HG03280 (cell line): Measurements from ENCODE around the gene PPP2R3B.
"Not testable (repeated sequence)": the region's sequence is repeated elsewhere in the genome, so short reads cannot be mapped to it uniquely, and the experiment has no call there.

Source experiments
- ATAC-seq: cut with Tn5 transposase; IDR thresholded peaks from one replicate; pipeline ENCODE4 v1.9.1; 2021; ENCODE audit warnings: mild to moderate bottlenecking, moderate library complexity; ENCODE audit not compliant: unreplicated experiment

PPP2R3B gene, protein sequence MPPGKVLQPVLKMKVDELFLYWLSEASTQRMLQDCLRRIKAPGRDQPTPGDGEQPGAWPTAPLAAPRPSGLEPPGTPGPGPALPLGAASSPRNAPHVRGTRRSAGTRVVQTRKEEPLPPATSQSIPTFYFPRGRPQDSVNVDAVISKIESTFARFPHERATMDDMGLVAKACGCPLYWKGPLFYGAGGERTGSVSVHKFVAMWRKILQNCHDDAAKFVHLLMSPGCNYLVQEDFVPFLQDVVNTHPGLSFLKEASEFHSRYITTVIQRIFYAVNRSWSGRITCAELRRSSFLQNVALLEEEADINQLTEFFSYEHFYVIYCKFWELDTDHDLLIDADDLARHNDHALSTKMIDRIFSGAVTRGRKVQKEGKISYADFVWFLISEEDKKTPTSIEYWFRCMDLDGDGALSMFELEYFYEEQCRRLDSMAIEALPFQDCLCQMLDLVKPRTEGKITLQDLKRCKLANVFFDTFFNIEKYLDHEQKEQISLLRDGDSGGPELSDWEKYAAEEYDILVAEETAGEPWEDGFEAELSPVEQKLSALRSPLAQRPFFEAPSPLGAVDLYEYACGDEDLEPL

GRCh38 chrX:386768-387575 is at the start of gene PPP2R3B:
Gene PPP2R3B, minus strand, starts transcription at chrX:386907. Its CDS starts 216 bp downstream, at chrX:386691.
- ATAC-seq, result peak; percentile 95

DNA sequence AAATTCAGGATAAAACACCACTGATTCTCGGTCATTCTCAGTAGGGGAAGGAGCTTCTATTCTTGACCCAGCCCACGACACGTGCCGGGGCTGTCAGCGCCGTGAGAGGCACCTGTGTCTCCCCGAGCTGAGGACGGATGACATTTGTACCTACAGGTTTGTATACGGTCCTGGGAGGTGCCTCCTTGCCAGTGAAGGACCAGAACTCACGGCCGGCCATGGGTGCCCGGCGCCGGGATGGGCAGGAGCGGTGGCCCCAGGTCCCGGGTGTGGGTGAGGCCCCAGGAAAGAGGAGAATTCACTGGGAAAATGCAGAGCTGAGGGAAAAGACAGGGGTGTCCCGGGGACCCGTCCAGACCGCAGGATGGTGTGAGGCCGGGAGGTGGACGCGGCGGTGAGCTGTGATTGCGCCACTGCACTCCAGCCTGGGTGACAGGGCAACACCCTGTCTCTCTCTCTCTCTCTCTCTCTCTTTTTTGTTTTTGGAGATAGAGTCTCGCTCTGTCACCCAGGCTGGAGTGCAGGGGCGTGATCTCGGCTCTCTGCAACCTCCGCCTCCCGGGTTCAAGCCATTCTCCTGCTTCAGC is 48.9 kb upstream of the PPP2R3B start:
- no peak for ATAC-seq

DNA sequence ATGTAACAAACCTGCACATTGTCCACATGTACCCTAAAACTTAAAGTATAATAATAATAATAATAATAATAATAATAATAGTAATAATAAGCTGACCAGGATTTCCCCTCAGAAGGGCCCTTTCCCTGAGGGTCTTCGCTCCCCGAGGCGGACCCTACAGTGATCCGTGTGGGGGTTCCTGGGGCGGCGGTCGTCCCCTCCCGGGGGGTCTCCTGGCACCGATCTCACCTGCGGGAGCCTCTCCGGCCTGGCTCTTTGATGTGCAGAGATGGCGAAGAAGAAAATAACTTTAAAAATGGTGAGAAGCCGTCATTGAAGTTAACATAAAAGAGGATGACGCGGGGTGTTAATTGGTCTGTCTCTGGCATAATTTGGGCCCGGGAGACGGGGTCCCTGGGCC is 48.2 kb upstream of the PPP2R3B start:
- no peak for ATAC-seq

GRCh38 chrX:433771-434170 is 47.1 kb upstream of the PPP2R3B start:
- ATAC-seq, result no peak

DNA sequence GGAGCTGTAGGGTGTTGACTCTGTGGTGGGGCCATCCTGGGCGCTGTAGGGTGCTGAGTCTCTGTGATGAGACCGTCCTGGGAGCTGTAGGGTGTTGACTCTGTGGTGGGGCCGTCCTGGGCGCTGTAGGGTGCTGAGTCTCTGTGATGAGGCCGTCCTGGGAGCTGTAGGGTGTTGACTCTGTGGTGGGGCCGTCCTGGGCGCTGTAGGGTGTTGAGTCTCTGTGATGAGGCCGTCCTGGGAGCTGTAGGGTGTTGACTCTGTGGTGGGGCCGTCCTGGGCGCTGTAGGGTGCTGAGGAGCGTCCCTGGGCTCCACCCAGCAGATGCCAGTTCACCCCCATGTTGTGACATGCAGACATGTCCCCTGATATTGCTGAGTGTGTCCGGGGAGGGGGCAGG is 46.0 kb upstream of the PPP2R3B start:
- not testable (repeated sequence) for ATAC-seq

- ATAC-seq, result no peak
Observed at GRCh38 chrX:431492-432111, 44.9 kb upstream of the PPP2R3B start.

DNA sequence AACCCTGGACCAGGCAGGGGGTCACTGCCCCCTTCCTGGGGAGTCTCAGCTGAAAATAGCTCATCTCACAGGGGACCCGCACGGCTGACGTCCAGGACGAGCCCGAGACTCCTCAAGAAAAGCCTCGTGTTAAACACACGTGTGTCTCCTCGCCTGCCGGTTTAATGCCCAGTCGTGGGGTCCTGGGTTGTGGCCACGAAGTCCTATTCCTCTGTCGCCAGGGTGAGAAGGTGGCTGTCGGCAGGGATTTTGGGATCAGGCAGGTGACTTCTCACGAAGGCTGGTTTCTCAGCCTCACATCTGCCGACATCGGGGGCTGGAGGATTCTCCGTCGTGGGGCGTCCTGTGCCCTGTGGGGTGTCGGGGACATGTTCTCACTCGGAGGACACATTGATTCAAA is 44.3 kb upstream of the PPP2R3B start:
- no peak for ATAC-seq

- ATAC-seq, result no peak
Observed at GRCh38 chrX:429266-429825, 42.6 kb upstream of the PPP2R3B start.

DNA sequence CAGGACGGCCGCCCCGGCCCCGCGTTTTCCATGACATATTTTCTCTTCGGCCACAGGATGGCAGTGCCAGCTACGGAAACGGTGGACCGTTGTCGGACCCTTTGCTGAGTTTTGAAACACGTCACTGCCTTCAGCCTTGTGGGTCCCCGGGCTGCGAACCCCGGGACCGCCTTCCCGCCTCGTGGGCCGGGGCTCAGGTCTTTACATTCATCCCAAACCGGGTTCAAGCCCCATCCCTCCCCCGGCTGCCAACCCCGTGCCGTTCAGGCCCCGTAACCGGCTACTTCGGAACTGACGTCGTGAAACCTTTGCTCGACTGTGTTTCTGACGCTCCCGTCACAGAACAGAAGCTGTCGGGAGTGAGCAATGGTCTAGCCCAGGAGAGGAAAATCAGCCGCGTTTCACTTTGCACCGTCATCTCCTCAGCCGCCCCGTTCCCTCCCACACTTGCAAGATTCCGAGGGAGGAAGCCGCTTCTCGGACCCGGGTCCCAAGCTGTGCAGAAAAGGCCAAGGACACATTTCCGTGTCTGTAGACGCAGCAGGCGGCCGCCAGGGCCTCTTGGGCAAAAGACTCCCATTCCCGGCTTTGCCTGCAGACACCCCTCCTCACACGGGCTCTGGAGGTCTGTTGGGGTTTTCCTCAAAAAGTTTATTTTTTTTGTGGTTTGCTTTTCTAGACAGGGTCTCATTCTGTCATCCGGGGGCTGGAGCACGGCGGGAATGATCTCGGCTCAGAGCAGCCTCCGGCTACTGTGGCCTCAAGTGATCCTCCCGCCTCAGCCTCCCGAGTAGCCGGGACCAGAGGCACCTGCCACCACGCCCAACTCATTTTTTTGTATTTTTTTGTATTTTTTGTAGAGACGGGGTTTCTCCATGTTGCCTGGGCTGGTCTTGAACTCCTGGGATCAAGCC is 41.4 kb upstream of the PPP2R3B start:
- ATAC-seq, result no peak

- ATAC-seq, result no peak
Observed at GRCh38 chrX:426881-427280, 40.2 kb upstream of the PPP2R3B start.

DNA sequence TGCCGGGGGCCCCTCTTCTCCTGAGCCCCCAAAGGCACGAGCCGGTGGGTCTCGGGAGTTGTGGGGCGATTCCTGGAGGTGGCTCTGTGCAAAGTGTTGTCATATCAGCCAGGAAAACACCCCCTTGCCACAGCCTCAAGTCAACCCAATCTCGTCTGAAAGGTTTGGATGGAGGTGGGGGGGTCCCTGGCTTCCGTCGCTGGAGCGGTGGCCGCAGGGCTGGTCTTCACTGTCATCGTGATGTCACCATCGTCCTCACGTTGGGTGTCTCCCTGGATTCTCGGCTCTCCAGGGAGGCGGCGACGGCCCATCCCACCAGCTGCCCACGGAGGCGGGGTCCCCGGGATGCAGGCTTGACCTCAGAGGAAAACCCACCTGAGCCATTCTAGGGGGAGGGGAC is 38.3 kb upstream of the PPP2R3B start:
- no peak for ATAC-seq

DNA sequence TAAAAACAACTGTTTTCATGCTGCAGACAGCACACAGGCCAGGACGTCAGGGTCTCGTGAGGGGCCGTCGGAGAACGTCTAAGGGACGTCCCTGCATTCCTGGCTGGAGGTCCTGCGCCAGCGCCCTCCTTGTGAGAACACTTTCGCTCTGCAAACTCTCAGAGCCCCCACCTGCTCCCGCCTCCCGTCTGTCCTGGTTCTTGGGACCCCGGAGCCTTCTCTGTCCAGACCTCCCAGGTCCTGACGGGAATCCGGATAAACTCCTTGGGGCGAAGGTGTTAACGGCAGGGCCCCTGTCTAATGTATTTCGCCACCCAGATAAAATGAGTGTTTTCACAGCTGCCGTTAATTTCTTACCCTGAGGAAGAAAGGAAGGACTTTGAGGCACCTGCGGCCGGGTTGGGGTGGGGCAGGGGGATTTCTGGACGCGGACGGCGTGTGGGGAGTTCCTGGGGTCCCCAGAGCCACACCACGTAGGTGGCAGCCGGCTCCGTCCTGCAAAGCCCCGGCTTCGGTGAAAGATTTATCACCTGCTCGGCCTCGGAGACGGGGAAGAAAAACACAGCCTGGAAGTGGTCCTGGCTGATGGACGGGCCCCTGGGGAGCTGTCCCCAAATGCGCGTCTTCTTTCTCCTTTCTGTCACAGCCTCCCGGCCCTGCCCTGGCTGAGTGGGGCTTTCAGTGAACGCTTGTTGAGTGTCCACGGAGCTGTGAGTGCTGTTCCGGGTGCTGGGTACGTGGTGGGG is 35.1 kb upstream of the PPP2R3B start:
- ATAC-seq, result no peak

- no peak for ATAC-seq
Observed at GRCh38 chrX:420496-421223, 34.0 kb upstream of the PPP2R3B start.

DNA sequence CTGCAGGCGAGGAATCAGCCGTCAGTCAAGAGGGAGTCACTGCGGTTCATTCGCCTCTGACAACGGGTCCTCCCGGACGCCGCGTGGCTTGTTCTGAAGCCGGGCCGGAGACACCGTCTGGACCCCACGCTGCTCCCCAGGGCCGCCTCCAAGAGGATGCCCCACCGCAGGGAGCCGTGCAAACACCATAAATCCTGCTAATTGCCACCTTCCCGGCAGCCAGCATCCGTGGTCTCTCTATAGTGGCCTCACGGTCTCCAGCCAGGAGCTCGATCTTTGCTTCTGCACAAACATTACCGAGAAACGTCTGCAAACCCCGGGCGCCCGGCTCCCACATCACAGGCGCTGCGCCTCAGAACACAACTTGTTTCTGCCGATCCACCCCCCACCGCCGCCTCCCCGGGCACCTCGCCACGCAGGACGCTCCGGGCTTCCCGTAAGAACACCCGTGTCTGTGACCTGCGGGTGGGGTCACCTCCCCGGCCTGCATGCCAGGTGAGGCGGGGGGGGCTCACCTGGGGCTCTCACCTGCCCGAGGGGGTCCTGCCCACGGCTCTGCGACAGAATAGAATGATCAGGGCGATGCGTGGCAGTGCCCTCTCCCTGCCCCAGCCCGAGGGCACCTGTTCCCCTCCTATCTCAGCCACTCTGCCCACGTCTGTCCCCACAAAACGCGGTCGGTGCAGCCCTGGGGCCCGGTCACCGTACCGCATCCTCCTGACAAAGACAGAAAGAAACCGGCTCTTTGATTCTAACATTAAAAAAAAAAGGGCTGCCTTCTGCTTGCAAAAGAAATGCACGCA is 32.4 kb upstream of the PPP2R3B start:
- ATAC-seq, result no peak

- not testable (repeated sequence) for ATAC-seq
Observed at GRCh38 chrX:415498-415897, 28.8 kb upstream of the PPP2R3B start.

DNA sequence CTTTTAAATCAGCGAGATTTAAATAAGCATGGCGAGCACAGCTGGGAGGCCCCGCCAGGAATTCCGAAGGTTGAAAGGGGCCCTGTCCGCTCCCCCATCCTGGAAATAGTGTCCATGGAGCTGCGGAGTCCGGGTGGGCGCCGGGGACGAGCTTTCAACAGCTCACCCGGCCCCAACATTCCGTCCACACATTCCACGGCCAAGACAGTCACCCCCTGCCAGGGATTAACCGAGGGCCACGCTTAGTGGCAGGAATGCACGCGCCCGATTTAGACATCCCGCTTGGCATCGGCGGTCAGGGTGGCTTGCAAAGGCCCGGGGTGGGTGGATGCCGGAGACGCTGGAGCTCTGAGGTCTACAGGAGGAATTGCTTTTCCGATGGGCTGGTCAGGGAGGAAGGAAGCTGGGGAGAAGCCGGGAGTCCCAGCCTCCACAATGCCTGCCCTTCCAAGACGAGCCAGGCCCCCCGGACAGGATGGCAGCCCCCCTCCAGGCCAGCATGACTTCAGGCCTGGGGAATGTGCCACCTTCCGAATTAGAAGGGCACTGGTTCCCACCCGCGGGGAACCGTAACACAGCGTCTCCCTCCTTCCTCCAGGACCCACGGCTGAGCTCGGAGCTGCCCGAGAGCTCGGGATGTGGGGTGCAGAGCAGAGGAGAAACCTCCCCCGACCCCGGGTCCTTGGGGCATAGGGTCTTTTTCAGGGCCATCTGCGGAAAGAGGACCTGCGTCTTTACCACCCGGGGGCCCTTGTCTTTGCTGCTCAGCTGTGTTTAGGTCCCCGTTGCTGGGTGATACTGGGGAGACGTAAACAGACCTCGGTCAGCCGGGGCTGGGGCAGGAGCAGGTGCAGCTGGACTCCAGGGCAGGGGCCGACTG is 26.9 kb upstream of the PPP2R3B start:
- ATAC-seq, result no peak
